Neural cell (in vitro differentiated cells): Measurements from ENCODE around the gene TENT5C.

ENCODE experiments used
- EP300 ChIP-seq: fragments of 450-650 bp; conservative IDR thresholded peaks from 2 replicates; pipeline ENCODE4 v1.6.1; 2014; ENCODE audit warnings: antibody characterized with exemption, mild to moderate bottlenecking, moderate library complexity; ENCODE audit not compliant: poor library complexity, severe bottlenecking
- EZH2 ChIP-seq: fragments of 200-600, 300-800 bp; shearing (Covaris generic), sonication (generic); IDR thresholded peaks from 2 replicates; pipeline ENCODE4 v1.6.1; 2014; ENCODE audit warnings: antibody characterized with exemption, low read length, borderline replicate concordance, mild to moderate bottlenecking; ENCODE audit not compliant: insufficient read depth, poor library complexity, severe bottlenecking
- POLR2AphosphoS5 ChIP-seq: IDR thresholded peaks from 2 replicates; pipeline ENCODE4 v1.6.1; 2012
- TAF1 ChIP-seq: IDR thresholded peaks from 2 replicates; pipeline ENCODE4 v1.6.1; 2012; ENCODE audit warnings: low read depth
- TF ChIP-seq, protein P1 (sequence below): fragments of 450-650 bp; IDR thresholded peaks from 2 replicates; pipeline ENCODE4 v1.5.1; 2014; ENCODE audit warnings: antibody characterized with exemption, mild to moderate bottlenecking, moderate library complexity; ENCODE audit not compliant: poor library complexity, severe bottlenecking
- TF ChIP-seq, protein P2 (sequence below): IDR thresholded peaks from 2 replicates; pipeline ENCODE4 v1.6.1; 2012; ENCODE audit warnings: borderline replicate concordance

DNA sequence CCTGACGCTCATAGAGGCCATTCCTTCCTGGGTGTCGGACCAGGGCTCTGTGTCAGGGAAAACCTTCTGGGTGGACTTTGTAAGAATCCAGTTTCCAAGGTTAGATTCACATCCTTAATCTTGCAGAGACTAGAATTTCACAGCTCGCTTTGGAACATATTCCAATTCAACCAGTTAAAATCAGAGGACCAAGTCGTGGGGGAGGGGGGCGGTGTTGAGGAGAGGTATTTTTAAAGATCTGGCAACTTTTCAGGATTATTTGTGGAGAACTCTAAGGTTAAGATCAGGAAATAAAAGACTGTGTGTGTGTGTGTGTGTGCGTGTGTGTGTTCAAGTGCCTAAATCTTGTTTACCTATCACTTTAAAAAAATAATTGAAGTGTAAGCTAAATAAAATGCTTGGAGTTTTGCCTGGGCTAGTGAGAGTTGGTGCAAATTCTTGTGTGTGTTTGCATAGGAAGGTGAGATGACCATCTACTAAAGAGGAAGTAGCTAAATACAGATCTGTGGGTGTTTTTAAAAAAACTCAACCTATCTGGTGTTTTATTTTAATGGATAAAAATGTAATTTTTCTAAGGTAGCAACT is 21.8 kb downstream of the TENT5C start:
- TF ChIP-seq, protein P1, sequence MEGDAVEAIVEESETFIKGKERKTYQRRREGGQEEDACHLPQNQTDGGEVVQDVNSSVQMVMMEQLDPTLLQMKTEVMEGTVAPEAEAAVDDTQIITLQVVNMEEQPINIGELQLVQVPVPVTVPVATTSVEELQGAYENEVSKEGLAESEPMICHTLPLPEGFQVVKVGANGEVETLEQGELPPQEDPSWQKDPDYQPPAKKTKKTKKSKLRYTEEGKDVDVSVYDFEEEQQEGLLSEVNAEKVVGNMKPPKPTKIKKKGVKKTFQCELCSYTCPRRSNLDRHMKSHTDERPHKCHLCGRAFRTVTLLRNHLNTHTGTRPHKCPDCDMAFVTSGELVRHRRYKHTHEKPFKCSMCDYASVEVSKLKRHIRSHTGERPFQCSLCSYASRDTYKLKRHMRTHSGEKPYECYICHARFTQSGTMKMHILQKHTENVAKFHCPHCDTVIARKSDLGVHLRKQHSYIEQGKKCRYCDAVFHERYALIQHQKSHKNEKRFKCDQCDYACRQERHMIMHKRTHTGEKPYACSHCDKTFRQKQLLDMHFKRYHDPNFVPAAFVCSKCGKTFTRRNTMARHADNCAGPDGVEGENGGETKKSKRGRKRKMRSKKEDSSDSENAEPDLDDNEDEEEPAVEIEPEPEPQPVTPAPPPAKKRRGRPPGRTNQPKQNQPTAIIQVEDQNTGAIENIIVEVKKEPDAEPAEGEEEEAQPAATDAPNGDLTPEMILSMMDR = no peak
- TF ChIP-seq EP300 (no peak), EZH2 (no peak), TAF1 (no peak), POLR2AphosphoS5 (no peak)
- TF ChIP-seq, protein P2, sequence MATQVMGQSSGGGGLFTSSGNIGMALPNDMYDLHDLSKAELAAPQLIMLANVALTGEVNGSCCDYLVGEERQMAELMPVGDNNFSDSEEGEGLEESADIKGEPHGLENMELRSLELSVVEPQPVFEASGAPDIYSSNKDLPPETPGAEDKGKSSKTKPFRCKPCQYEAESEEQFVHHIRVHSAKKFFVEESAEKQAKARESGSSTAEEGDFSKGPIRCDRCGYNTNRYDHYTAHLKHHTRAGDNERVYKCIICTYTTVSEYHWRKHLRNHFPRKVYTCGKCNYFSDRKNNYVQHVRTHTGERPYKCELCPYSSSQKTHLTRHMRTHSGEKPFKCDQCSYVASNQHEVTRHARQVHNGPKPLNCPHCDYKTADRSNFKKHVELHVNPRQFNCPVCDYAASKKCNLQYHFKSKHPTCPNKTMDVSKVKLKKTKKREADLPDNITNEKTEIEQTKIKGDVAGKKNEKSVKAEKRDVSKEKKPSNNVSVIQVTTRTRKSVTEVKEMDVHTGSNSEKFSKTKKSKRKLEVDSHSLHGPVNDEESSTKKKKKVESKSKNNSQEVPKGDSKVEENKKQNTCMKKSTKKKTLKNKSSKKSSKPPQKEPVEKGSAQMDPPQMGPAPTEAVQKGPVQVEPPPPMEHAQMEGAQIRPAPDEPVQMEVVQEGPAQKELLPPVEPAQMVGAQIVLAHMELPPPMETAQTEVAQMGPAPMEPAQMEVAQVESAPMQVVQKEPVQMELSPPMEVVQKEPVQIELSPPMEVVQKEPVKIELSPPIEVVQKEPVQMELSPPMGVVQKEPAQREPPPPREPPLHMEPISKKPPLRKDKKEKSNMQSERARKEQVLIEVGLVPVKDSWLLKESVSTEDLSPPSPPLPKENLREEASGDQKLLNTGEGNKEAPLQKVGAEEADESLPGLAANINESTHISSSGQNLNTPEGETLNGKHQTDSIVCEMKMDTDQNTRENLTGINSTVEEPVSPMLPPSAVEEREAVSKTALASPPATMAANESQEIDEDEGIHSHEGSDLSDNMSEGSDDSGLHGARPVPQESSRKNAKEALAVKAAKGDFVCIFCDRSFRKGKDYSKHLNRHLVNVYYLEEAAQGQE = no peak
